Articular chondrocyte of knee joint (primary cell): ENCODE measurements around the gene HMOX1. TPM values are rescaled to one million over a fixed set of nuclear protein-coding genes. Genes with fewer than 3 reads are reported as not detected.
A peak's percentile ranks its signal among the peaks of the same experiment; 100 is the strongest.

Source experiments
- small RNA-seq: library from RNA; depleted of rRNA; stranded (forward); fragments of <200 nt; gene quantifications from one replicate; pipeline ENCODE3, GENCODE V24; 2012
- total RNA-seq: library from RNA; depleted of rRNA; stranded (reverse); fragments of >200 nt; gene quantifications from 2 replicates; pipeline ENCODE4 v1.2.3, GENCODE V29; 2012

The HMOX1 gene, protein sequence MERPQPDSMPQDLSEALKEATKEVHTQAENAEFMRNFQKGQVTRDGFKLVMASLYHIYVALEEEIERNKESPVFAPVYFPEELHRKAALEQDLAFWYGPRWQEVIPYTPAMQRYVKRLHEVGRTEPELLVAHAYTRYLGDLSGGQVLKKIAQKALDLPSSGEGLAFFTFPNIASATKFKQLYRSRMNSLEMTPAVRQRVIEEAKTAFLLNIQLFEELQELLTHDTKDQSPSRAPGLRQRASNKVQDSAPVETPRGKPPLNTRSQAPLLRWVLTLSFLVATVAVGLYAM
- 604 and 907 TPM in 2 replicates for total RNA-seq

DNA sequence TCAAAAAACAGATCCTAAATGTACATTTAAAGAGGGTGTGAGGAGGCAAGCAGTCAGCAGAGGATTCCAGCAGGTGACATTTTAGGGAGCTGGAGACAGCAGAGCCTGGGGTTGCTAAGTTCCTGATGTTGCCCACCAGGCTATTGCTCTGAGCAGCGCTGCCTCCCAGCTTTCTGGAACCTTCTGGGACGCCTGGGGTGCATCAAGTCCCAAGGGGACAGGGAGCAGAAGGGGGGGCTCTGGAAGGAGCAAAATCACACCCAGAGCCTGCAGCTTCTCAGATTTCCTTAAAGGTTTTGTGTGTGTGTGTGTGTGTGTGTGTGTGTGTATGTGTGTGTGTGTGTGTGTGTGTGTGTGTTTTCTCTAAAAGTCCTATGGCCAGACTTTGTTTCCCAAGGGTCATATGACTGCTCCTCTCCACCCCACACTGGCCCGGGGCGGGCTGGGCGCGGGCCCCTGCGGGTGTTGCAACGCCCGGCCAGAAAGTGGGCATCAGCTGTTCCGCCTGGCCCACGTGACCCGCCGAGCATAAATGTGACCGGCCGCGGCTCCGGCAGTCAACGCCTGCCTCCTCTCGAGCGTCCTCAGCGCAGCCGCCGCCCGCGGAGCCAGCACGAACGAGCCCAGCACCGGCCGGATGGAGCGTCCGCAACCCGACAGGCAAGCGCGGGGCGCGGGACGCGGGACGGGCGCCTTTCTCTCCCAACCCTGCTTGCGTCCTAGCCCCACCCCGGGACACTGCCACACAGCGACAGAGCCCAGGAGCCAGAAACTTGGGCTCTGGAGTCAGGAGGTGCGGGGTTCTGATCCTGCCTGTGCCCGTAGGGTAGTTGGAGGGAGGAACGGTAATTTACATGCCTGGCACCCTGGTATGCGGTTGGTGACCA lies at the start of gene HMOX1:
TSS of gene HMOX1 (plus strand) at position 560 of the 887 bp plus-strand sequence. CDS start at position 638, 78 bp downstream.

DNA sequence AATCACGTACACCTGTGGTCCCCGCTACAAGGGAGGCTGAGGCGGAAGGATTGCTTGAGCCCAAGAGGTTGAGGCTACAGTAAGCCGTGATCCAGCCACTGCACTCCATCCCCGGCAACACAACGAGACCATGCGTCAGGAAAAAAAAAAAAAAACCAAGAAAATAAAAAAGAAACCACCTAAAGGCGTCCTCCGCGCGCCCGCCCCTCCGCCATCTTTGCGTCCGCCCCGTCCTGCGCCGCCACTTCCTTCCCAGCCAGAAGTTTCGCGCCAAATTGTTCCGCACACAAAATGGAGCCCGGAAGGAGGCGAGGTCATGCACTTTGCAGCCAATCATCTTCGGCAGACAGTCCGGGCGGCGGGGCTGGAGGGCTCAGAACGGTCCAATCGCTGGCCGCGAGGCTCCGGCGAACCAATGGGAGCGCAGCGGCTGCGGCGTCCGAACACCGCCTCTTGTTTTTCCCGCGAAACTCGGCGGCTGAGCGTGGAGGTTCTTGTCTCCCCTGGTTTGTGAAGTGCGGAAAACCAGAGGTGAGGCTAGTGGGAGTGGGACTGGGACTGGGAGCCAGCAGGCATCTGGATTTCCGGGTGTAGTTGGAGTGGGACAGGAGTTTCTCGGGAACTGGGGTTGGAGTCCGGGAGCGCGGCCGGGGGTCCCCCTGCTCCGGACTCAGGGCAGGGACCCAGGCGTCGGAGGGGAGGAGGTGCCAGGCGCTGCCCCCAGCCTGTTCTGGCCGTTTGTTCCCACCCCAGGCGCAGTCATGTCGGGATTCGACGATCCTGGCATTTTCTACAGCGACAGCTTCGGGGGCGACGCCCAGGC lies 19.0 kb downstream of the HMOX1 start, which contains the start of gene MCM5:
TSS of gene MCM5 (plus strand) at position 463 of the 823 bp plus-strand sequence. CDS start at position 762, 299 bp downstream.

Small RNA genes within 50 kb of the gene (small RNA-seq; reads per million reads assigned to genes)
- 12.0 reads per million, percentile 94 among the genes with 10 or more reads in this experiment for gene MIR3909
- not detected for gene MIR6069

Other genes starting within 250 kb of the HMOX1 start
- gene HMGXB4, start 123.6 kb upstream of the HMOX1 start, total RNA-seq, result 25.7 and 28.9 TPM in 2 replicates
- 91.8 and 94.0 TPM in 2 replicates for gene TOM1, start 81.2 kb upstream of the HMOX1 start, total RNA-seq
- gene MCM5, start 19.0 kb downstream of the HMOX1 start, total RNA-seq, result 15.4 and 17.8 TPM in 2 replicates
- gene RASD2, start 159.7 kb downstream of the HMOX1 start, total RNA-seq, result 0.22 and 0.52 TPM in 2 replicates
- gene MB, start 236.2 kb downstream of the HMOX1 start, total RNA-seq, result not detected in 2 replicates